Dendritic cell treated with granulocyte-macrophage colony-stimulating factor and Interleukin-4, amounts not matched to agents 40 ng/mL and 50 ng/mL, for 4 days (primary cell): Measurements from ENCODE around the gene ARHGEF12.

Experiments
- H3K27ac Mint-ChIP-seq: one replicate; pipeline ENCODE4 v1.8.0; 2022; ENCODE audit warnings: mild to moderate bottlenecking, mixed read lengths
- H3K27me3 Mint-ChIP-seq: one replicate; pipeline ENCODE4 v1.8.0; 2022; ENCODE audit warnings: mild to moderate bottlenecking, mixed read lengths
- H3K36me3 Mint-ChIP-seq: one replicate; pipeline ENCODE4 v1.8.0; 2022; ENCODE audit warnings: low read depth, mixed read lengths
- H3K4me1 Mint-ChIP-seq: one replicate; pipeline ENCODE4 v1.8.0; 2022; ENCODE audit warnings: low read depth, mixed read lengths
- H3K4me3 Mint-ChIP-seq: one replicate; pipeline ENCODE4 v1.8.0; 2022; ENCODE audit warnings: mild to moderate bottlenecking, moderate library complexity, mixed read lengths
- H3K9me3 Mint-ChIP-seq: one replicate; pipeline ENCODE4 v1.8.0; 2022; ENCODE audit warnings: mixed read lengths
- intact Hi-C: fragments of 100-400 bp; cut with micrococcal nuclease; formaldehyde crosslinking; loops from one replicate; pipeline ENCODE4 v1.15.0; 2022

Gene ARHGEF12

DNA sequence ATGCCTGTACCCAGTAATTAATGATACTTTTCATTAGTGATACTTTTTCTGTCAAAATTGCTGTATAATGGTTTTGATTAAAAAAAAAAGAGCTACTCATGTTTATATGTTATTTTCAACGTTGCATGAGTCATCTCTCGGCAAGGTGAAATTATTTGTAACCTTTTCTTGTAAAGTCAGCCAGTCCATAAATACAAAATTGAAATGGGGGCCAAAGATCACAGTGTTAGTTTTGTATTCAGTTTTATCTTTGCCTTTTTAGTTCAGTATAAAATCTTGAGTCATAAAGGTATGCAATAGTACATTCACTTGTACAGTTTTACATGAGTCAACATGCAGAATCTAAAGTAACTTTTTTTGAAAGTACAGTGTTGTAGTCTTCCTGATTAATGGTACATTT lies 4.3 kb downstream of the ARHGEF12 start:
- H3K27ac Mint-ChIP-seq = no peak overlapping the region
- no peaks in the 10 kb centered on the region for H3K36me3 Mint-ChIP-seq
- intact Hi-C loops = no loop called here
- H3K27me3 Mint-ChIP-seq = peaks cover 71% of the 10 kb centered on the region
- no peak overlapping the region for H3K4me3 Mint-ChIP-seq
- no peaks in the 10 kb centered on the region for H3K9me3 Mint-ChIP-seq
- H3K4me1 Mint-ChIP-seq = peaks cover 27% of the 10 kb centered on the region

GRCh38 chr11:120342226-120342625 lies 6.0 kb downstream of the ARHGEF12 start:
- H3K4me1 Mint-ChIP-seq = peaks cover 22% of the 10 kb centered on the region
- no peaks in the 10 kb centered on the region for H3K36me3 Mint-ChIP-seq
- H3K27ac Mint-ChIP-seq = no peak overlapping the region
- H3K4me3 Mint-ChIP-seq = no peak overlapping the region
- no peaks in the 10 kb centered on the region for H3K9me3 Mint-ChIP-seq
- H3K27me3 Mint-ChIP-seq = peaks cover 80% of the 10 kb centered on the region
- intact Hi-C loops = no loop called here

DNA sequence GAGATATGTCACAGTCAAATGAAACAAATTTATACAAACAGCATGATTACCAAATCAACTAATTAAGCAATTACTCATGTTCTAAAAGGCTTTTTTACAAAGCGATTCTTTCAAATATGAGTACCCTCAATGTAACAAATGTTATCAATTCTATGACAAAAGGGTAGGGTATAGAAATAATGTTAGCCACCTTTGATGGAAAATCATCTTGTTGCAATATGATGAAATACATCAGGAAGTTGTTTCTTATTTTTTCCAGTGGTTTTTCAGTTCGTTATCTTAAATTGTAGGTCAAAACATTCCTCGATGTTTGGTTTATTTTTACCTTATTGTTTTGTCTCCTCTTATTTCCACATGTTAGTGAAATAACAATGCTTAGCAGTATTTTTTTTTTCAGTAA lies 6.5 kb downstream of the ARHGEF12 start:
- no peaks in the 10 kb centered on the region for H3K9me3 Mint-ChIP-seq
- peaks cover 17% of the 10 kb centered on the region for H3K4me1 Mint-ChIP-seq
- H3K27ac Mint-ChIP-seq = no peak overlapping the region
- intact Hi-C loops = no loop called here
- peaks cover 80% of the 10 kb centered on the region for H3K27me3 Mint-ChIP-seq
- no peak overlapping the region for H3K4me3 Mint-ChIP-seq
- no peaks in the 10 kb centered on the region for H3K36me3 Mint-ChIP-seq

- intact Hi-C loops = no loop called here
- H3K9me3 Mint-ChIP-seq = no peaks in the 10 kb centered on the region
- H3K4me3 Mint-ChIP-seq = no peak overlapping the region
These were observed 7.2 kb downstream of the ARHGEF12 start for GRCh38 chr11:120343429-120343828.

GRCh38 chr11:120344302-120345004 lies 8.2 kb downstream of the ARHGEF12 start:
- Mint-ChIP-seq H3K27ac (no peak overlapping the region), H3K4me3 (no peak overlapping the region), H3K36me3 (no peaks in the 10 kb centered on the region), H3K27me3 (peaks cover 77% of the 10 kb centered on the region), H3K4me1 (peaks cover 12% of the 10 kb centered on the region), H3K9me3 (no peaks in the 10 kb centered on the region)
- intact Hi-C loops = no loop called here

More at GRCh38 chr11:120343429-120343828, 7.2 kb downstream of the ARHGEF12 start:
- peaks cover 12% of the 10 kb centered on the region for H3K4me1 Mint-ChIP-seq
- H3K27me3 Mint-ChIP-seq = peaks cover 78% of the 10 kb centered on the region
- H3K27ac Mint-ChIP-seq = no peak overlapping the region
- no peaks in the 10 kb centered on the region for H3K36me3 Mint-ChIP-seq

- Mint-ChIP-seq H3K27ac (no peak overlapping the region), H3K27me3 (peaks cover 76% of the 10 kb centered on the region), H3K9me3 (no peaks in the 10 kb centered on the region), H3K4me1 (peaks cover 12% of the 10 kb centered on the region), H3K4me3 (no peak overlapping the region), H3K36me3 (no peaks in the 10 kb centered on the region)
- intact Hi-C loops = no loop called here
These were observed 10.0 kb downstream of the ARHGEF12 start for GRCh38 chr11:120346233-120346632.

DNA sequence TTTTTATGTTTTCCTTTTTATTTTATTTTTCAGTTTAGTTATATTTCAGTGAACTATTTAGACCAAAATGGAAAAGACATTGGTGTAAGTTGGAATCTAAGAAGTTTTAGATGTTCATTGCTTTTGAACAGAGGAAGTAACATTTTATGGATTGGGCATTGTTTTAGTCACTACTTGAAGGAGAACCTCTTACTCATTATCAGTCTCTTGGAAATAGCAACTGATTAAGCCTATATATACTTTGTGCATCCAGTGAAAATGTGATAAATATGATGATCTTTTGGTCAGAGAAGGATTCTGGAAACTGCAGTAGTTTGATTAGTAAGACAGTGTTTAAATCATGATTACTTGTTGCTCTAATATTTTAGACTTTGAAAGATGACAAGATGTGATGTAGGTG lies 14.4 kb downstream of the ARHGEF12 start:
- no peaks in the 10 kb centered on the region for H3K4me1 Mint-ChIP-seq
- H3K36me3 Mint-ChIP-seq = no peaks in the 10 kb centered on the region
- no peaks in the 10 kb centered on the region for H3K9me3 Mint-ChIP-seq
- no peak overlapping the region for H3K4me3 Mint-ChIP-seq
- peaks cover 83% of the 10 kb centered on the region for H3K27me3 Mint-ChIP-seq
- no peak overlapping the region for H3K27ac Mint-ChIP-seq
- intact Hi-C loops = no loop called here

- H3K27ac Mint-ChIP-seq = no peak overlapping the region
- H3K4me3 Mint-ChIP-seq = no peak overlapping the region
- H3K27me3 Mint-ChIP-seq = peaks cover 83% of the 10 kb centered on the region
- no peaks in the 10 kb centered on the region for H3K4me1 Mint-ChIP-seq
- H3K36me3 Mint-ChIP-seq = no peaks in the 10 kb centered on the region
- H3K9me3 Mint-ChIP-seq = no peaks in the 10 kb centered on the region
- intact Hi-C loops = no loop called here
These were observed 16.2 kb downstream of the ARHGEF12 start for GRCh38 chr11:120352405-120352804.

DNA sequence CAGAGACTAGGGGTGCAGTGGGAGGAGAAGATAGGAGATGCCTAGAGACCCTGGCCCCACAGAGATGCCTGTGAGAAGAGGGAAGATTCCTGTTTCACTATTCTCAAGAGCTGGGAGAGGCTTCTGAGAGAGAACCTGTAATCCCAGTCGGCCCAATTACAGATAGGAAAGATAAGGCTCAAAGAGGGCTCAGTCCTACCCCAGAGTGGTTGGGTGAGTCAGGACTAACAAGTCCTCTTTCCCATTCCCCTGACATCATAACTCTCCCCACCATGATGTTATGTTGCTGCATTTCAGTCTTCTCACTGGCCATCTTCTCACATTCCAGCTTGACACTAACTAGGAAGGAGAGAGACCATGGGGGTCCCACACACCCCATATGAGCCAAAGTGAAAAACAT lies 17.9 kb downstream of the ARHGEF12 start:
- Mint-ChIP-seq H3K9me3 (no peaks in the 10 kb centered on the region), H3K27me3 (peaks cover 86% of the 10 kb centered on the region), H3K4me1 (no peaks in the 10 kb centered on the region), H3K36me3 (no peaks in the 10 kb centered on the region), H3K27ac (no peak overlapping the region), H3K4me3 (no peak overlapping the region)
- intact Hi-C loops = no loop called here

DNA sequence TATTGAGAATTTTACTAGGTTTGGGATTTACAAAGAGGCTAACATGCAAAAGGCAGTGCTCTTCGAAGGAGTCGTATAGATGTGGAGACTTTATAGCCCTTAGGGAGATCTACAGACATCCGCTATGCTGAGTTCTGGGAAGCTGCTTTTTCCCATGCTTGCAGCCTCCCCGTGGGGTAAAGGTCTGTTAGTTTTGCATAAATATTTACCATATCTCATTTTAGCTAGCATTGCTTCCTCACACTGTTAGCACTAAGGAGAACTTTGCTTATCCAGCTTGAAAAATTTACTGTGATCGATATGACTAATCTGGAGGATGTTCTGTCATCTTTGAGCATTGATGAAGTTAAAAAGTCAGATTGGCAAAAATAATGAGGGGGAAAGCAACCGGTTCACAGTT lies 18.6 kb downstream of the ARHGEF12 start:
- no peak overlapping the region for H3K4me3 Mint-ChIP-seq
- no peaks in the 10 kb centered on the region for H3K4me1 Mint-ChIP-seq
- peaks cover 85% of the 10 kb centered on the region for H3K27me3 Mint-ChIP-seq
- intact Hi-C loops = no loop called here
- H3K36me3 Mint-ChIP-seq = no peaks in the 10 kb centered on the region
- H3K27ac Mint-ChIP-seq = no peak overlapping the region
- no peaks in the 10 kb centered on the region for H3K9me3 Mint-ChIP-seq

DNA sequence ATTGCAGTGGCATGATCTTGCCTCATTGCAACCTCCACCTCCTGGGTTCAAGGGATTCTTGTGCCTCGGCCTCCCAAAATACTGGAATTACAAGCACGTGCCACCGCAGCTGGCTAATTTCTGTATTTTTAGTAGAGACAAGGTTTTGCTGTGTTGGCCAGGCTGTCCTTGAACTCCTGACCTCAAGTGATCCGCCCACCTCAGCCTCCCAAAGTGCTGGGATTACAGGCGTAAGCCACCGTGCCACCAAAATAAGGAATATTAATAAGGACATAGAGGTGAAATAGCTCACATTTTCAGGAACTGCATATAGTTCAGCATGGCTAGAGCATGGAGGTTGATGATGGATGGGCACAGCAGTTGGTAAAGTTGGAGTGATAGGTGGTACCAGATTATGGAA lies 21.4 kb downstream of the ARHGEF12 start:
- Mint-ChIP-seq H3K4me1 (no peaks in the 10 kb centered on the region), H3K9me3 (no peaks in the 10 kb centered on the region), H3K36me3 (no peaks in the 10 kb centered on the region), H3K27ac (no peak overlapping the region), H3K4me3 (no peak overlapping the region), H3K27me3 (peaks cover 77% of the 10 kb centered on the region)
- intact Hi-C loops = no loop called here

DNA sequence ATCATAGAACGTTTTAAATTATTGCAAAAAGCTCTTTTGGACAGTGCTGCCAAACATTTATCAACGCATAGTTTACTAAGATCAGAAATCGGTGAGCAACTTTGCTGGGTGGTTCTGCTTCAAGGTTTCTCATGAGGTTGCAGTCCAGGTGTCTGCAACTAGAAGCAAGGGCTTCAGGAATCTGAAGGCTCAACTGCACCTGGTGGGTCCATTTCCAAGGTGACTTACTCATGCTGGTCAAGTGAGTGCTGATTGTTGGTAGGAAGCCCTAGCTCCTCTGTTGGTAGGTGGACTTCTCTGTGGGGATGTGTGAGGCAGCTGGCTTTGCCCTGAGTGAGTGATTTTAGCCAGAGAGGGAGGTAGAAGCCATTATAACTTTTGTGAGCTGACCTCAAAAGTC lies 22.5 kb downstream of the ARHGEF12 start:
- H3K27me3 Mint-ChIP-seq = peaks cover 75% of the 10 kb centered on the region
- no peaks in the 10 kb centered on the region for H3K36me3 Mint-ChIP-seq
- H3K4me3 Mint-ChIP-seq = no peak overlapping the region
- no peak overlapping the region for H3K27ac Mint-ChIP-seq
- no peaks in the 10 kb centered on the region for H3K4me1 Mint-ChIP-seq
- intact Hi-C loops = no loop called here
- no peaks in the 10 kb centered on the region for H3K9me3 Mint-ChIP-seq

GRCh38 chr11:120363436-120363835 lies 27.2 kb downstream of the ARHGEF12 start:
- Mint-ChIP-seq H3K27me3 (peaks cover 72% of the 10 kb centered on the region), H3K4me1 (no peaks in the 10 kb centered on the region), H3K36me3 (no peaks in the 10 kb centered on the region), H3K27ac (no peak overlapping the region), H3K9me3 (no peaks in the 10 kb centered on the region), H3K4me3 (no peak overlapping the region)
- intact Hi-C loops = no loop called here

DNA sequence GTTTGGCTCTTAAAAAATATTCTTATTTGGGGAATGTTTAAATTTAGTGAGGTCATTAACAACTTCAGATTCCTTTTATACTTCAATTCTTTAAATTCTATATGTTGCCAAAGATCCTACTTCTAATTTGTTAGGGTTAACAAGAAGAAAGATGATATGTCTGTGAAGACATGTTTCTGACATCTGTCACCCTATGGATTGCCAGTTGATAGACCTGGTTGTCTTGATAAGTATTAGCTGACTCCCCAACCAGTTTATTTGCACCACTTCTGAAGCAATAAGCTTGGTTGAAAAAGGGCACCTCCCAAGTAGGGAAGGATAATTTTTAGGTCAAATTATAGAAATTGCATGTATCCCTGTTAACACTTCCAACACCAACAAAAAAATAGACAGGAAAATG lies 29.3 kb downstream of the ARHGEF12 start:
- intact Hi-C loops = no loop called here
- Mint-ChIP-seq H3K4me1 (no peaks in the 10 kb centered on the region), H3K27me3 (peaks cover 65% of the 10 kb centered on the region), H3K36me3 (no peaks in the 10 kb centered on the region), H3K9me3 (no peaks in the 10 kb centered on the region), H3K4me3 (no peak overlapping the region), H3K27ac (no peak overlapping the region)

- H3K9me3 Mint-ChIP-seq = no peaks in the 10 kb centered on the region
- H3K27ac Mint-ChIP-seq = no peak overlapping the region
- no peaks in the 10 kb centered on the region for H3K4me1 Mint-ChIP-seq
- peaks cover 44% of the 10 kb centered on the region for H3K27me3 Mint-ChIP-seq
- H3K36me3 Mint-ChIP-seq = no peaks in the 10 kb centered on the region
- H3K4me3 Mint-ChIP-seq = no peak overlapping the region
- intact Hi-C loops = no loop called here
These were observed 36.1 kb downstream of the ARHGEF12 start for GRCh38 chr11:120372296-120372695.
